Measurements from ENCODE around the gene COPG1. TPM values are rescaled to one million over a fixed set of nuclear protein-coding genes. Genes with fewer than 3 reads are reported as not detected.

The COPG1 gene
- total RNA-seq, 1 donor from 2014 or later, result 231 TPM

Small RNA genes within 50 kb of the gene (microRNA-seq; reads per million reads assigned to microRNA genes)
- gene MIR6826, result not detected

Other genes starting within 250 kb of the COPG1 start
- gene EFCC1, start 248.3 kb upstream of the COPG1 start, total RNA-seq, result 1.6 and 4.6 TPM in 2 replicates
- not detected in 2 replicates for gene GP9, start 188.8 kb upstream of the COPG1 start, total RNA-seq
- gene RAB43, start 127.8 kb upstream of the COPG1 start, total RNA-seq, result 8.4 and 8.7 TPM in 2 replicates
- gene ISY1, start 88.5 kb upstream of the COPG1 start, total RNA-seq, result 29.9 and 39.4 TPM in 2 replicates
- 398 and 566 TPM in 2 replicates for gene CNBP, start 65.7 kb upstream of the COPG1 start, total RNA-seq
- gene HMCES, start 29.3 kb downstream of the COPG1 start, total RNA-seq, result 10.6 and 16.1 TPM in 2 replicates
- 0.35 TPM in 1 of 2 replicates, not detected in the other for gene EFCAB12, start 179.0 kb downstream of the COPG1 start, total RNA-seq
- 15.9 and 16.1 TPM in 2 replicates for gene MBD4, start 190.3 kb downstream of the COPG1 start, total RNA-seq
- gene IFT122, start 190.6 kb downstream of the COPG1 start, total RNA-seq, result 8.1 and 10.7 TPM in 2 replicates

Data from myocyte (in vitro differentiated cells).